Measurements from ENCODE around the gene ERF. TPM values are rescaled to one million over a fixed set of nuclear protein-coding genes. Genes with fewer than 3 reads are reported as not detected.

The ERF gene
- total and polyA plus RNA-seq, 2 of the 4 experiments (the other 2 are of a cell fraction): 5.2 to 32.4 TPM

- H3K14ac ChIP-seq (replicated peaks; ENCODE audit: low read depth, low read length): no peak overlapping the region
- no peak overlapping the region for H2BK120ac ChIP-seq (ENCODE audit: low read depth, low read length)
- H4K8ac ChIP-seq (ENCODE audit: low read depth in 2 of 2, low read length in 2 of 2): no peak overlapping the region
- H3K27me3 ChIP-seq (ENCODE audit: control insufficient read depth, insufficient read depth, low read length): no peaks in the 10 kb centered on the region
- no peak overlapping the region for H3K4me3 ChIP-seq (ENCODE audit: insufficient read depth, low read depth, low read length)
- POLR2A ChIA-PET (ENCODE audit: unreplicated experiment): no interaction called here
- DNase-seq: no peak
- H3K4me2 ChIP-seq (ENCODE audit: low read depth, low read length): no peak overlapping the region
- H3K9me1 ChIP-seq (ENCODE audit: insufficient read depth, low read length): peaks cover 46% of the 10 kb centered on the region
- no peak for TF ChIP-seq FOS (IDR thresholded peaks at IDR 0.05; ENCODE audit: low read depth, low read length)
- no peak for TF ChIP-seq POLR2A (IDR thresholded peaks at IDR 0.05; ENCODE audit: low read depth, low read length)
- TF ChIP-seq MAFK (IDR thresholded peaks at IDR 0.05; ENCODE audit: low read depth, low read length): no peak
- TF ChIP-seq MXI1 (IDR thresholded peaks at IDR 0.05; ENCODE audit: borderline replicate concordance, low read depth, low read length): no peak
- TF ChIP-seq CHD1 (IDR thresholded peaks at IDR 0.05; ENCODE audit: low read depth, low read length): no peak
- TF ChIP-seq ELK1 (IDR thresholded peaks at IDR 0.05; ENCODE audit: borderline replicate concordance, low read depth, low read length): no peak
- TF ChIP-seq NFE2L2 (IDR thresholded peaks at IDR 0.05; ENCODE audit: low read depth, low read length): no peak
- no peak for TF ChIP-seq RAD21 (IDR thresholded peaks at IDR 0.05; ENCODE audit: low read length)
- no peak for TF ChIP-seq RCOR1 (IDR thresholded peaks at IDR 0.05; ENCODE audit: insufficient replicate concordance, low read length)
- CTCF ChIA-PET: no interaction called here
- no peak overlapping the region for H2BK20ac ChIP-seq (ENCODE audit: low read depth, low read length)
- H3K4me1 ChIP-seq (ENCODE audit: control insufficient read depth, insufficient read depth, low read length): peaks cover 13% of the 10 kb centered on the region
- H4K5ac ChIP-seq (ENCODE audit: low read depth, low read length): no peak overlapping the region
- H2AFZ ChIP-seq (replicated peaks; ENCODE audit: low read length, poor library complexity): no peak overlapping the region
- no peak overlapping the region for H2BK5ac ChIP-seq (ENCODE audit: low read depth, low read length, poor library complexity, severe bottlenecking)
- H3K79me1 ChIP-seq (ENCODE audit: low read depth in 1 of 2, low read length in 2 of 2): peaks cover 19 to 89% of the 10 kb centered on the region in 2 experiments
- H3K9me3 ChIP-seq (ENCODE audit: control insufficient read depth, insufficient read depth, low read length): no peaks in the 10 kb centered on the region
- dilution Hi-C loops (cut with HindIII; ENCODE audit: low sequenced_read_pairs, unreplicated experiment) (no loop called here), intact Hi-C loops (cut with micrococcal nuclease) (no loop called here), in situ Hi-C loops (cut with MboI; ENCODE audit: low sequenced_read_pairs) (no loop called here)
- H2BK15ac ChIP-seq (ENCODE audit: low read depth, low read length): no peak overlapping the region
- no peak for ATAC-seq (ENCODE audit: low read depth)
- H4K91ac ChIP-seq (ENCODE audit: insufficient read depth, low read depth, low read length): no peak overlapping the region
- H3K27ac ChIP-seq (ENCODE audit: insufficient read depth, low read length): no peak overlapping the region
- H2AK5ac ChIP-seq (ENCODE audit: low read depth, low read length): no peak overlapping the region
- no TSS peak for BruUV-seq (replicated peaks)
- peak overlapping the region; percentile 59 for H2AK9ac ChIP-seq (replicated peaks; ENCODE audit: low read depth, low read length, poor library complexity)
- H3K4ac ChIP-seq (ENCODE audit: low read depth, low read length): no peak overlapping the region
- WGBS, 2 experiments (ENCODE audit: extremely low coverage in 2 of 2, insufficient read length in 1 of 2): no CpG with 5 or more reads among the region's 2 CpGs
- H3K36me3 ChIP-seq (ENCODE audit: control insufficient read depth, insufficient read depth, low read length): peaks cover 57% of the 10 kb centered on the region
- no peak overlapping the region for H3K23ac ChIP-seq (ENCODE audit: low read depth, low read length)
- H3K18ac ChIP-seq (ENCODE audit: low read depth, low read length): no peak overlapping the region
- no peak overlapping the region for H3K9ac ChIP-seq (ENCODE audit: low read depth, low read length)
- no peak overlapping the region for H3K56ac ChIP-seq (ENCODE audit: extremely low read depth, insufficient read depth, low read length)
- peaks cover 9% of the 10 kb centered on the region for H4K20me1 ChIP-seq (ENCODE audit: insufficient read depth, low read length)
Observed at GRCh38 chr19:42203700-42204099, 51.2 kb downstream of the ERF start.
